Caki2 (cell line): ENCODE data around the gene ZNF763. TPM values are rescaled to one million over a fixed set of nuclear protein-coding genes. Genes with fewer than 3 reads are reported as not detected.
"Not testable (repeated sequence)": the region's sequence is repeated elsewhere in the genome, so short reads cannot be mapped to it uniquely, and the experiment has no call there.

Source experiments
- DNase-seq: peaks from one replicate; pipeline ENCODE4 v3.0.0-alpha.2; 2015; ENCODE audit warnings: low read depth
- in situ Hi-C: cut with HindIII; loops from 2 replicates; pipeline ENCODE4 v1.10.0; 2016; ENCODE audit warnings: low sequenced_read_pairs, low pct_unique_long_range_greater_than_20kb, mixed read lengths
- total RNA-seq: library from RNA; depleted of rRNA; stranded (reverse); fragments of >200 nt; shearing (Covaris generic); gene quantifications from 2 replicates; pipeline ENCODE4 v1.2.3, GENCODE V29; 2014; ENCODE audit warnings: low replicate concordance

The ZNF763 gene
- total RNA-seq, 1 experiment from 2014 or later = not detected

DNA sequence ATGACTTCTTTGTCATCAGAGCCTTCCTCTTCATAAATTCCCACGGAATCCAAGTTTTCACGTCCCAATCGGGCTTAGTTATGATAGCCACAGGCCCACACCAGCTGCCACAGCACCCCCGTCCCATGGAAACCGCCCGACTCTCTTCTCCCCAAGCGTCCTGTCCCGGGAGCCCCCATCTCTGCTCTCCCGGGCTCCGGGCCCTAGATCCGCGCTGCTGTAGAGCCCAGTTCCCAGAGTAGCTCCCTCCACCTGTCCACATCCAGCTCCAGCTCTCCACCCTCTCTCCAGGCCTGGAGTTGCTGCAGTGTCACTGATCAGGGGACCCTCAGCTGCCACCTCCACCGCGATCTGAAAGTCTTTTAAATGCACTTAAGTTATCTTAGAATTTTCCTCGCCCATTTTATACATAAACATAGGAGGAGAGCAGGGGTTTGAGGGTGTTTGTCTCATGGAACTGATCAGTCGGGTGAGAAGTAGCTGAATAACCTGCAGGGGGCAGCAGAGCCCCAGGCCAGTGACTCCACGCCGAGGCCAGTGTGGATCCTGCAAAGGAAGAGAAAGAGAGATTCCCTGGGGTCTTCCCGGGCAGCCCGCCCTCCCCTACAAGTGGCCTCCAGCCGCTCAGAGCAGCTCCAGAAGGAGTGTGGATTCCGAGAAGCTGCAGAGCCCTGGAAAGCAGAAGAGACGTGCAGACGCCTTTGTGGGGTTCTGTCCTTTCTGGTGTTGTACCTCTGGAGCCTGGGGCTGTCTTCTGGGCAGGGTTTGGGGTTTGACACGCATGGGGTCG is 1.1 kb upstream of the ZNF763 start:
- no peak for DNase-seq
- in situ Hi-C loops = no loop called here

DNA sequence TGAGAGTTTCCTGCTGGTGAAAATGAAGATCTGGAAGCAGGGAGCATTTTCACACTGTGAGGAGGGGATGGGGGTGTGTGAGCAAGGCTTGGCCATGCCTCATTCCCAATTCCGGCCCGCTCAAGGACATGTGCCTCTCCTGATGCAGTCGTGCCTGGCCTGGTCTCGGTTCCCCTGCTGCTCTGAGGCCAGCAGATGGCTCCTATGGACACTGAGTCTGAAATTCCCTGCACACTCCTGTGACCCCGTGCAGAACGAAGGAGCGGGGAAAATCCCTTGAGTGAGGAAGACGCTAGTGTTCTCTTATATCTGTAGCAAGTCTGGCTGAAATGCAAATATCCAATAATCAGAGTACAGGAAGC is 363 bp upstream of the ZNF763 start:
- in situ Hi-C loops = no loop called here
- no peak for DNase-seq

DNA sequence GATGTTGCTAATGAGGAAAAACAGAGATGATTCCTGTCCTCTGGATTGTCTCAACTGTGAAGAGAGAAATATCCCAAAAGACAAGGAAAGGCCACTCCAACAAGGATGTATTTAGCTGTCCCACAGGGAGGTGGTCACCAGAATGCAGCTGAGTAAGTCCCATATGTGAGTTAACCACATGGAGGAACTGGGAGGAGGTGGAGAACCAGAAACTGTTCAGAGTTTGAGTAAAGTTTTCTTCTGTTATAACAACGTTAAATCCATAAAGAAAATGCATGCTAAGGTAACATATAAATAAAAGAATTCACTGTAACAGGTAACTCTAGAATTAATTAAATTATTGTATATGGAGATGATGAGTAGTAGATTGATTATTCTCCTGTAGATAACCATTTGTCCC is 5.3 kb downstream of the ZNF763 start:
- in situ Hi-C loops = no loop called here
- no peak for DNase-seq

DNA sequence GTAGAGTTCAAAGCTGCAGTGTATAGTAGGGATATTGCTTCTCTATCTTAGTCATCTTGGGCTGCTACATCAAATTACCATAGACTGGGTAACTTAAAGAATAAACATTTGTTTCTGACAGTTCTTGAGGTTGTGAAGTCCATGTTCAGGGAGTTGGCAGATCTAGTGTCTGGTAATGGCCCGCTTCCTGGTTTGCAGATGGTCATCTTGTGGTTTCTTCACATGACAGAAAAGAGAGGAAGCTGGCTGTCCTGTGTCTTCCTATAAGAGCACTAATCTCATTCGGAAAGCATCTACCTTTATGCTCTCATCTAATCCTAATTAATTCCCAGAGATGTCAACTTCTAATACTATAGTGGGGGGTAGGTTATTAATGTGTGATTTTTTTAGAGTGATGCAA is 6.2 kb downstream of the ZNF763 start:
- no peak for DNase-seq
- in situ Hi-C loops = no loop called here

DNA sequence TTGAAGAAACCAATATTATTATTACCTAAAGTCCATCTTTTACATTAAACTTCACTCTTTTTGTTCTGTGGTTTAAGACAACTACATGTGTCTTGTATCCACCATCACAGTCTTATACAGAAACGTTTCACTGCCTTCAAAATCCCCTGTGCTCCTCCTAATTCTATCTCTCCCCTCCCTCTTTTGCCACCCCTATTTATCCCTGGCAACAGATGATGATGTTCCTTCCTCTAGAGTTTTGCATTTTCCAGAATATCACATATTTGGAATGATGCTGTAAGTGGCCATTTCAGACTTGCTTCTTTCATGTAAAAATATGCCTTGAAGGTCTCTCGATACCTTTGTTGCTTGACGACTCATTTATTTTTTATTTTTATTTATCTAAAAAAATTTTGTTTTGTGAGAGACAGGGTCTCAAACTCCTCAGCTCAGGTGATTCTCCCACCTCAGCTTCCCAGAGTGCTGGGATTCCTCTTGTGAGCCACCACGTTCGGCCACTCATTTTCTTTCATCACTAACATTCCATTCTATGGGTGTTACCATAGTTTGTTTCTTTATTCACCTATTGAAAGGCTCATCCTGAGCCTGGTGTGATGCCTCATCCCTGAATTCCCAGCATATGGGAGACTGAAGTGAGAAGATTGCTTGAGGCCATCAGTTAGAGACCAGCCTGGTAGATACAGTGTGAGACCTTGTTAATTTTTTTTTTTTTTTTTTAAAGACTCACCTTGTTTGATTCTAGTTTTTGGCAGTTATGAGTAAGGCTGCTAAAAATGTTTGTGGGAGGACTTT is 8.4 kb downstream of the ZNF763 start:
- in situ Hi-C loops = no loop called here
- DNase-seq = no peak

DNA sequence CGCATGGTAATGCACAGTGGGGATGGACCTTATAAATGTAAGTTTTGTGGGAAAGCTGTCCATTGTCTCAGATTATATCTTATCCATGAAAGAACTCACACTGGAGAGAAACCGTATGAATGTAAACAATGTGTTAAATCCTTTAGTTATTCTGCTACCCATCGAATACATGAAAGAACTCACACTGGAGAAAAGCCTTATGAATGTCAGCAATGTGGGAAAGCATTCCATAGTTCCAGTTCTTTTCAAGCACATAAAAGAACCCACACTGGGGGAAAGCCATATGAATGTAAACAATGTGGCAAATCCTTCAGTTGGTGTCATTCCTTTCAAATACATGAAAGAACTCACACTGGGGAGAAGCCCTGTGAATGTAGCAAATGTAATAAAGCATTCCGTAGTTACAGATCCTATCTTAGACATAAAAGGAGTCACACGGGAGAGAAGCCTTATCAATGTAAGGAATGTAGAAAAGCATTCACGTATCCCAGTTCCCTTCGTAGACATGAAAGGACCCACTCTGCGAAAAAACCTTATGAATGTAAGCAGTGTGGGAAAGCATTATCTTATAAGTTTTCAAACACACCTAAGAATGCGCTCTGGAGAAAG is 13.8 kb downstream of the ZNF763 start:
- in situ Hi-C loops = no loop called here
- no peak for DNase-seq

DNA sequence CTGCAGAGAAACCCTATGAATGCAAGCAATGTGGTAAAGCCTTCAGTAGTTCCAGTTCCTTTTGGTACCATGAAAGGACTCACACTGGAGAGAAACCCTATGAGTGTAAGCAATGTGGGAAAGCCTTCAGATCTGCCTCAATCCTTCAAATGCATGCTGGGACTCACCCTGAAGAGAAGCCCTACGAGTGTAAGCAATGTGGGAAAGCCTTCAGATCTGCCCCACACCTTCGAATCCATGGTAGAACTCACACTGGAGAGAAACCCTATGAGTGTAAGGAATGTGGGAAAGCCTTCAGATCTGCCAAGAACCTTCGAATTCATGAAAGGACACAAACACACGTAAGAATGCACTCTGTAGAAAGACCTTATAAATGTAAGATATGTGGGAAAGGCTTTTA is 14.7 kb downstream of the ZNF763 start:
- in situ Hi-C loops = no loop called here
- DNase-seq = no peak

DNA sequence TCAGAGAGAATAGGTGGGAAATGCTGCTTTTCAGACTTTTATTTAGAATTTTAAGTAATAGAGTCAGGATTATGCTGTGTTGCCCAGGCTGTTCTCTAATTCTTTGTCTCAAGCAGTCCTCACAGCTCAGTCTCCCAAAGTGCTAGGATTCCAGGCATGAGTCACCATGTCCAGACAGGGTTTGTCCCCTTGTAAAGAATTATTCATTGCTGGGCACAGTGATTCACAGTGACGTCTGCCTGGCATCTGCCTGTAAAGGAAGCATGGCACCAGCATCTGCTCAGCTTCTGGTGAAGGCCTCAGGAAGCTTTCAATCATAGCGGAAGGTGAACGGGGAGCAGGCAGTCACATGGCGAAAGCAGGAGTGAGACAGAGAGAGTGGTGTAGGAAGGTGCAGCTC is 17.7 kb downstream of the ZNF763 start:
- in situ Hi-C loops = no loop called here

DNA sequence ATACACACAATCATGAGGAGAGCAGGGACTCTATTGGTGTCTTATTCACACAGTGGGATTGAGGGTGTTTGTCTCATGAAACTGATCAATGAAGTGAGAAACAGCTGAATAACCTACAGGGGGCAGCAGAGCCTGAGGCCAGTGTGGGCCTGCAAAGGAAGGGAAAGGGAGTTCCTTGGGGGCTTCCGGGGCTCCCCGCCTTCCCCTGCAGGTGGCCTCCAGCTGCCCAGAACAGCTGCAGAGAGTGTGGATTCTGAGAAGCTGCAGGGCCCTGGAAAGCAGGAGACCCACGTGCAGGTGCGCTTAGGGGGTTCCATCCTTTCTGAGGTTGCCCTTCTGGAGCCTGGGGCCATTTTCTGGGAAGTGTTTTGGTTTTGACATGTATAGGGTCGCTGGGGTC is 20.1 kb downstream of the ZNF763 start:
- no peak for DNase-seq
- in situ Hi-C loops = no loop called here

More for the DNA sequence above, 17.7 kb downstream of the ZNF763 start:
- DNase-seq = peak; percentile 14

DNA sequence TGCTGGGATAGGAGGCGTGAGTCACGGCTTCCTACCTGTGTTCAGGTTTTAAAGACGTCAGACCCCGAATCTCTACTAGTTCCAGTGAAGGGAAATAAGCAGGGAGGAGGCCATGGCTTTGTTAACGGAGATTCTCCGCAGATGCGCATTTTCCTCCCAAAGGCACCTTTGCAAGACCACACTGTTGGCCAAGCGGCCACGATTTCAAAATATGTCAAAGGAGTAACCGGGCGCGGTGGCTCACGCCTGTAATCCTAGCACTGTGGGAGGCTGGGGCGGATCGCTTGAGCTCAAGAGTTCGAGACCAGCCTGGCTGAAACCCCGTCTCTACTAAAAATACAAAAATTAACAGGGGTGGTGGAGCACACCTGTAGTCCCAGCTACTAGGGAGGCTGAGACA is 21.9 kb downstream of the ZNF763 start:
- in situ Hi-C loops = no loop called here
- DNase-seq = no peak

DNA sequence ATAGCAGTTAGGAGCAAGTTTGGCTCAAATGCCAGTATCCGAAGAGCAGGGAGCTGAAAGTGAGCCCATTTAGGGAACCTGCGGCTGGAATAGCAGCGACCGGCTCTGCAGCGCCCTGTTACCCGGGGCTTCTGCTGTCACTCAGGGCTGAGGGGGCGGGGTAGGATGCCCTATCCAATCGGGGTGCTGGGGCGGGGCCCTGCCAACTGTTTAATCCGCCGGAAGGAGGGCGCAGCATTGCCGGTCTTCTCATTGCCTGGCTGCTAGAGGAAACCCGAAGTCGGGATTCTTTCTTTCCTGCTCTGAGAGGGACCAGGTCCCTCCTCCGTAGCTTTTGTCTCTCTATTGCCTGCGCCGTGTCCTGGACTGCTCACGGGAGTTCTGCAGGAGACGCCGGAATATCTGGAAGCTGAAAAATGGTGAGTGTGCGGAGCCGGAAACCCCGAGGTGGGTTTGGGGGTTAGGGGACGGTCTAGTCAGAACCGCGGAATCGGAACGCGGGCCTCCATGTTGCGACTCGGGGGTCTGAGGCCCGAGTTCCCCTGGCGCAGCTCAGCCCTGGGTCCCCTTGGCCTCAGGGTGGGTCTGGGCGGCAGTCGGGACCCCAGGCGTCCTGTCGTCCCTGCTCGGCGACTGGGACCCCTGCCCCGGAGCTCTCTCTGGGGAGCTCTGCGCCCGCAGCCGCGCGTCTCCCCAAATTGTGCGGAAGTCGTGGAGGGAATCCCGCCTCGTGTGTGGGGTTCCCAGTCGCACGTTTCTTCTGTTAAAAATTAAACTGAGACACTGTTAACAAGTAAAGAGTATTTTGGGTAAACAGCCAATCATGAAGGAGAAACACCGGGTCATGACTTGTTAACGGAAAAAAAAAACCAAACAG is 22.8 kb downstream of the ZNF763 start:
- DNase-seq = peak; percentile 88
- in situ Hi-C loops = no loop called here

DNA sequence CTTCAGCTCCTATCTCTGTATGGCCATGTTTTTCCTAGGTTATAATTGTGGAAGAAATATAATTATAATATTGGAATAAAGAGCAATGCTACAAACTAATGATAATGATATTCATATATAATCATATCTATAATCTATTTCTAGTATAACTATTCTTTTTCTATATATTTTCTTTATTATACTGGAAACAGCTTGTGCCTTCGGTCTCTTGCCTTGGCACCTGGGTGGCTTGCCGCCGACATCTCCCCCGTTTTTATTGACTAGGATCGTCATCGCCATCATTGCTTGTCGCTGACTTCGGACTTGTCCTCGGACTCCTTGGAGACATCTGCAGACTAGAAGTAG is 24.2 kb downstream of the ZNF763 start:
- in situ Hi-C loops = no loop called here
- DNase-seq = no peak

DNA sequence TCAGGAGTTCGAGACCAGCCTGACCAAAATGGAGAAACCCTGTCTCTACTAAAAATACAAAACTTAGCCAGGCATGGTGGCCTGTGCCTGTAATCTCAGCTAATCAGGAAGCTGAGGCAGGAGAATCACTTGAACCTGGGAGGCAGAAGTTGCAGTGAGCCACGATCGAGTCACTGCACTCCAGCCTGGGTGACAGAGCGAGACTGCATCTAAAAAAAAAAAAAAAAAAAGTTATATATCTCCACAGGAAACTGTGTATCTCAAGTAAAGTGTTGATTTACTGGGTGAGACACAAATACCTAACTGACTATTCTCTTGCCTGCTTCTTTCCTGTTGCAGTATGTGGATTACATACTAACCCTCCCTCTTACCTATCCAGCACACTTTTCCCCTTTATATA is 27.1 kb downstream of the ZNF763 start:
- DNase-seq, in situ Hi-C loops: not testable (repeated sequence)

DNA sequence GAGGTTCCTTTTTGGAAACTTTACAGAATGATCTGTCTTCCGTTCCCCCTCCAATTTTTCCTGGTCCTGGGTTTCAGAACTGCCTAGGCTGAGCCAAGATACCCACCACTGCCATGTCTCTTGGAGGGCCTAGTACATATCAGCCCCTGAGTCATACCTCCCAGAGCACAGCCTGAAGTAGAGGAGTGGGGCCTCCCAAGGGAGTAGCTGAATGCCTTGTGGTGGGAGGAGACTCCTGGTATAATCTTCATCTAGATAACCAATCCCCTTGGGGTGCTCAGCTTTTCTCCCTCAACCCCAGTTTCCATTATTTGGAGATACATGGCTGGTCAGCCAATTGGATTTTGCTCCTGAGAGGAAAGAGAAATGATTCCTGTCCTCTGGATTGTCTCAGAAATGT is 30.3 kb downstream of the ZNF763 start:
- no peak for DNase-seq
- in situ Hi-C loops = no loop called here

DNA sequence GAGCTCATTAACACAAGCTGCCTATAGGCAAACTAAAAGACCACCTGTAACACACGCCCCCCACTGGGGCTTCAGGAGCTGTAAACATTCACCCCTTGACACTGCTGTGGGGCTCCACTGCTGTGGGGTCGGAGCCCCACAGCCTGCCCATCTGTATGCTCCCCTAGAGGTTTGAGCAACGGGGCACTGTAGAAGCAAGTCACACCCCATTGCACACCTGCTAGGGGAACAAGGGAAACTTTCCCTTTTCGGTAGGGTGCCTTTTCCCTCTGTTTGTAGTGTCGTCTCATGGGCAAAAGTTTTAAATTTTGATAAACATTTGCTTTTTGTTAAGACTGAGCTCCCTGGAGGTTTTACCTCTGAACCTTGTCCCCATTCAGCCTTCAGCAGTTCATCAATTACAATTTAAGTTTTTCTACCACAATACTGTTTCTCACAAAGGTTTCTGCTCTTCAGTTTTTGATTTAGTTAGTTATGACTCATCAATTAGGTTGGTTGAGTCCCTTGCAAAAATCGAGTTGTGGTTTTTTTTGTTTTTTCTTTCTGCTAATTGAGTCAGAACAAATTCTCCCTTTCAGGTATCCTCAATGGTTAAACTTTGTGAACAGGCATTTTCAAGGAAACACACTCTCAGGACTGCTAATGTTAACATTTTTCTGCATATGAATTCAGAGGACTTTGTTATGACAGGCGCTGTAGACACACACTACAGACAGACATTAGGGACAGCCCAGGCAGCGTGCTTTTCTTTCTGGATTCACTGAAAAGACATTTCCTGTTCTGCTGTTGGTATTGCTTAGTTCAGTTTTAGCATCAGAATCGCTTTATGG is 35.5 kb downstream of the ZNF763 start:
- in situ Hi-C loops = no loop called here
- DNase-seq = no peak

DNA sequence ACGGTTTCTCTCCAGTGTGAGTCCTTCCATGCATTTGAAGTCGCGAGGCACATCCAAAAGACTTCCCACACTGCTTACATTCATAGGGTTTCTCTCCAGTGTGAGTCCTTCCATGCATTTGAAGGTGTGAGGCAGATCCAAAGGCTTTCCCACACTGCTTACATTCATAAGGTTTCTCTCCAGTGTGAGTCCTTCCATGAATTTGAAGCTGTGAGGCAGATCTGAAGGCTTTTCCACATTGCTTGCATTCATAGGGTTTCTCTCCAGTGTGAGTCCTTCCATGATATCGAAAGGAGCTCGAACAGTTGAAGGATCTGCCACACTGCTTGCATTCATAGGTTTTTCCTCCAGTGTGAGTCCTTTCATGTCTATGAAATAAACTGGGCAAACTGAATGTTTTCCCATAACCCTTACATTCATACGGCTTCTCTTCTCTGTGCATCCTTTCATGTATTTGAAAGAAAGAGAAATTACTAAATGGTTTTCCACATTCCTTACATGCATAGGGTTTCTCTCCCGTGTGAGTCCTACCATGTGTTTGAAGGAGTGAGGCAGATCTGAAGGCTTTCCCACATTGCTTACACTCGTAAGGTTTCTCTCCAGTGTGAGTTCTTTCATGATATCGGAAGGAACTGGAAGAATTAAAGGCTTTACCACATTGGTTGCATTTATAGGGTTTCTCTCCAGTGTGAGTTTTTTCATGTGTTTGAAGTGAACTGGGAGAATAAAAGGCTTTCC is 50.3 kb downstream of the ZNF763 start:
- in situ Hi-C loops = no loop called here
- DNase-seq = no peak

DNA sequence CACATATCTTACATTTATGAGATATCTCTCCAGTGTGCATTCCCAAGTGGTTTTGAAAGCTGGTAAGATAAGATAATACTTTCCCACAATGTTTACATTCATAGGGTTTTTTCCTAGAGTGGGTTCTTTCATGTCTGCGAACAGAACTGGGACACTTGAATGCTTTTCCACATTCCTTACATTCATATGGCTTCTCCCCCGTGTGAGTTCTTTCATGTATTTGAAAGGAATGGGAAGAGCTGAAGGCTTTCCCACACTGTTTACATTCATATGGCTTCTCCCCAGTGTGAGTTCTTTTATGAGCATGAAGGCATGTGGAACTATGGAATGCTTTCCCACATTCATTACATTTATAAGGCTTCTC is 50.9 kb downstream of the ZNF763 start:
- no peak for DNase-seq
- in situ Hi-C loops = no loop called here
